Neural cell (in vitro differentiated cells): ENCODE data around the gene ACTBL2. TPM values are rescaled to one million over a fixed set of nuclear protein-coding genes. Genes with fewer than 3 reads are reported as not detected.

Source experiments
- H2AFZ ChIP-seq: fragments of 200-600, 300-800 bp; sonication (generic), shearing (Covaris generic); 2 replicates; pipeline ENCODE4 v1.6.0; 2014; ENCODE audit warnings: low read depth, mild to moderate bottlenecking, antibody characterized with exemption, low read length, moderate library complexity
- H3F3A ChIP-seq: fragments of 200-600 bp; shearing (Covaris generic); 2 replicates; pipeline ENCODE4 v1.6.1; 2016; ENCODE audit warnings: mild to moderate bottlenecking, moderate library complexity, mixed read lengths, antibody characterized with exemption, low read length; ENCODE audit not compliant: insufficient read depth, poor library complexity, severe bottlenecking
- H3K27ac ChIP-seq: fragments of 200-600, 300-800 bp; sonication (generic), shearing (Covaris generic); 2 replicates; pipeline ENCODE4 v1.5.1; 2014; ENCODE audit warnings: mild to moderate bottlenecking, low read length, moderate library complexity
- H3K27me3 ChIP-seq: fragments of 300-800, 200-600 bp; sonication (generic), shearing (Covaris generic); 2 replicates; pipeline ENCODE4 v1.6.0; 2014; ENCODE audit warnings: mild to moderate bottlenecking, low read depth, low read length, moderate library complexity; ENCODE audit not compliant: insufficient read depth
- H3K36me3 ChIP-seq: fragments of 300-800, 200-600 bp; sonication (generic), shearing (Covaris generic); 2 replicates; pipeline ENCODE4 v1.5.1; 2014; ENCODE audit warnings: mild to moderate bottlenecking, antibody characterized with exemption, low read length, moderate library complexity; ENCODE audit not compliant: insufficient read depth
- H3K4me2 ChIP-seq: fragments of 300-800, 200-600 bp; sonication (generic), shearing (Covaris generic); 2 replicates; pipeline ENCODE4 v1.6.0; 2014; ENCODE audit warnings: mild to moderate bottlenecking, low read length
- H3K4me3 ChIP-seq: fragments of 300-800, 200-600 bp; sonication (generic), shearing (Covaris generic); 2 replicates; pipeline ENCODE4 v1.5.1; 2014; ENCODE audit warnings: mild to moderate bottlenecking, low read length, moderate library complexity
- H3K79me2 ChIP-seq: fragments of 200-600 bp; shearing (Covaris generic); replicated peaks from 2 replicates; pipeline ENCODE4 v1.6.0; 2014; ENCODE audit warnings: mild to moderate bottlenecking, low read length, moderate library complexity; ENCODE audit not compliant: insufficient read depth
- H3K9ac ChIP-seq: fragments of 300-800, 200-600 bp; sonication (generic), shearing (Covaris generic); 2 replicates; pipeline ENCODE4 v1.6.1; 2016; ENCODE audit warnings: mild to moderate bottlenecking, low read length, mixed read lengths
- H3K9me2 ChIP-seq: fragments of 200-600 bp; shearing (Covaris generic); 2 replicates; pipeline ENCODE4 v1.6.1; 2016; ENCODE audit warnings: mild to moderate bottlenecking, low read length, mixed read lengths; ENCODE audit not compliant: insufficient read depth
- H3K9me3 ChIP-seq: fragments of 200-600, 300-800 bp; sonication (generic), shearing (Covaris generic); 2 replicates; pipeline ENCODE4 v1.6.1; 2016; ENCODE audit warnings: mild to moderate bottlenecking, mixed run types, low read length, moderate library complexity, mixed read lengths
- H4K20me1 ChIP-seq: fragments of 200-600 bp; shearing (Covaris generic); 2 replicates; pipeline ENCODE4 v1.6.1; 2016; ENCODE audit warnings: mild to moderate bottlenecking, mixed run types; ENCODE audit not compliant: insufficient read depth
- EP300 ChIP-seq: fragments of 450-650 bp; conservative IDR thresholded peaks from 2 replicates; pipeline ENCODE4 v1.6.1; 2014; ENCODE audit warnings: antibody characterized with exemption, mild to moderate bottlenecking, moderate library complexity; ENCODE audit not compliant: poor library complexity, severe bottlenecking
- EZH2 ChIP-seq: fragments of 200-600, 300-800 bp; shearing (Covaris generic), sonication (generic); IDR thresholded peaks from 2 replicates; pipeline ENCODE4 v1.6.1; 2014; ENCODE audit warnings: antibody characterized with exemption, low read length, borderline replicate concordance, mild to moderate bottlenecking; ENCODE audit not compliant: insufficient read depth, poor library complexity, severe bottlenecking
- MXI1 ChIP-seq: fragments of 450-650 bp; conservative IDR thresholded peaks from 2 replicates; pipeline ENCODE4 v1.6.1; 2014; ENCODE audit warnings: antibody characterized with exemption, mild to moderate bottlenecking; ENCODE audit not compliant: poor library complexity, severe bottlenecking
- POLR2AphosphoS5 ChIP-seq: IDR thresholded peaks from 2 replicates; pipeline ENCODE4 v1.6.1; 2012
- RAD21 ChIP-seq: fragments of 450-650 bp; conservative IDR thresholded peaks from 2 replicates; pipeline ENCODE4 v1.6.1; 2014; ENCODE audit warnings: antibody characterized with exemption, mild to moderate bottlenecking, moderate library complexity
- SMC3 ChIP-seq: fragments of 450-650 bp; conservative IDR thresholded peaks from 2 replicates; pipeline ENCODE4 v1.6.1; 2014; ENCODE audit warnings: antibody characterized with exemption, mild to moderate bottlenecking, moderate library complexity; ENCODE audit not compliant: poor library complexity
- TAF1 ChIP-seq: IDR thresholded peaks from 2 replicates; pipeline ENCODE4 v1.6.1; 2012; ENCODE audit warnings: low read depth
- polyA plus RNA-seq: library from polyadenylated mRNA; depleted of rRNA; stranded (reverse); fragments of >200 nt; gene quantifications from 2 replicates; pipeline ENCODE4 v1.2.3, GENCODE V29; 2014
- TF ChIP-seq, protein P1 (sequence below): fragments of 450-650 bp; IDR thresholded peaks from 2 replicates; pipeline ENCODE4 v1.5.1; 2014; ENCODE audit warnings: antibody characterized with exemption, mild to moderate bottlenecking, moderate library complexity; ENCODE audit not compliant: poor library complexity, severe bottlenecking
- TF ChIP-seq, protein P2 (sequence below): IDR thresholded peaks from 2 replicates; pipeline ENCODE4 v1.6.1; 2012; ENCODE audit warnings: borderline replicate concordance

The ACTBL2 gene
- polyA plus RNA-seq, 1 donor from 2014 or later, result not detected

- Histone ChIP-seq H4K20me1 (no peaks in the 10 kb centered on the region), H3K36me3 (no peaks in the 10 kb centered on the region), H3K79me2 (no peaks in the 10 kb centered on the region), H3K9ac (no peak overlapping the region), H3K27ac (no peak overlapping the region), H3K4me3 (no peak overlapping the region), H3K9me3 (peaks cover 4% of the 10 kb centered on the region), H2AFZ (no peak overlapping the region), H3K9me2 (no peaks in the 10 kb centered on the region), H3F3A (no peaks in the 10 kb centered on the region), H3K4me2 (no peak overlapping the region), H3K27me3 (no peaks in the 10 kb centered on the region)
- no peak for TF ChIP-seq POLR2AphosphoS5
- TF ChIP-seq, protein P1, sequence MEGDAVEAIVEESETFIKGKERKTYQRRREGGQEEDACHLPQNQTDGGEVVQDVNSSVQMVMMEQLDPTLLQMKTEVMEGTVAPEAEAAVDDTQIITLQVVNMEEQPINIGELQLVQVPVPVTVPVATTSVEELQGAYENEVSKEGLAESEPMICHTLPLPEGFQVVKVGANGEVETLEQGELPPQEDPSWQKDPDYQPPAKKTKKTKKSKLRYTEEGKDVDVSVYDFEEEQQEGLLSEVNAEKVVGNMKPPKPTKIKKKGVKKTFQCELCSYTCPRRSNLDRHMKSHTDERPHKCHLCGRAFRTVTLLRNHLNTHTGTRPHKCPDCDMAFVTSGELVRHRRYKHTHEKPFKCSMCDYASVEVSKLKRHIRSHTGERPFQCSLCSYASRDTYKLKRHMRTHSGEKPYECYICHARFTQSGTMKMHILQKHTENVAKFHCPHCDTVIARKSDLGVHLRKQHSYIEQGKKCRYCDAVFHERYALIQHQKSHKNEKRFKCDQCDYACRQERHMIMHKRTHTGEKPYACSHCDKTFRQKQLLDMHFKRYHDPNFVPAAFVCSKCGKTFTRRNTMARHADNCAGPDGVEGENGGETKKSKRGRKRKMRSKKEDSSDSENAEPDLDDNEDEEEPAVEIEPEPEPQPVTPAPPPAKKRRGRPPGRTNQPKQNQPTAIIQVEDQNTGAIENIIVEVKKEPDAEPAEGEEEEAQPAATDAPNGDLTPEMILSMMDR, result no peak
- no peak for TF ChIP-seq EP300
- TF ChIP-seq SMC3, result no peak
- no peak for TF ChIP-seq MXI1
- no peak for TF ChIP-seq TAF1
Measured at GRCh38 chr5:57478826-57479225, 3.8 kb downstream of the ACTBL2 start.

DNA sequence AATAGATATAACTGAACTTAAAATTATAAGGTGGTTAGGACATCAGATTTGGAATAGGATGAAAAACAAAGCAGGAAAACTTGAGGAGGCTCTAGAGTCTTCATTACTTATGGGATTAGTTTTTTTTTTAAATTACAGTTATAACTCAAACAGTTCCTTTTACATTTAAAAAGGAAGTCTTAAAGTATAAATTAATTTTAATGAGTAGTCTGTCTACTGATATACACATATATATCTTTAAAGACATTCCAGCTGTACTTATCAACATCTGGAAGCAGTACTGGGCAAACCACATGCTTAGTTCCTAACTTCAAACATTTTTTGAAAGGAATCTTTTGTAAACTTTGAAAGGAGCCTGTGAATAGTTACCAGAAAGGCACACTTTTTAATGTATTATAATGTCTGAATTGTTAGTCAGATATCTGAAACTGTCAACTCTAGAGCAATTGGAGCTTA is 6.0 kb downstream of the ACTBL2 start:
- Histone ChIP-seq H3K36me3 (no peaks in the 10 kb centered on the region), H3F3A (no peaks in the 10 kb centered on the region), H3K79me2 (no peaks in the 10 kb centered on the region), H3K27me3 (no peaks in the 10 kb centered on the region), H3K9me2 (no peaks in the 10 kb centered on the region), H2AFZ (no peak overlapping the region), H3K9me3 (no peaks in the 10 kb centered on the region), H3K4me3 (no peak overlapping the region), H3K27ac (no peak overlapping the region), H3K4me2 (no peak overlapping the region), H3K9ac (no peak overlapping the region), H4K20me1 (no peaks in the 10 kb centered on the region)
- TF ChIP-seq MXI1 (no peak), TAF1 (no peak), EP300 (no peak), EZH2 (no peak), SMC3 (no peak), RAD21 (no peak), POLR2AphosphoS5 (no peak)
- TF ChIP-seq, protein P1, result no peak
- TF ChIP-seq, protein P2, sequence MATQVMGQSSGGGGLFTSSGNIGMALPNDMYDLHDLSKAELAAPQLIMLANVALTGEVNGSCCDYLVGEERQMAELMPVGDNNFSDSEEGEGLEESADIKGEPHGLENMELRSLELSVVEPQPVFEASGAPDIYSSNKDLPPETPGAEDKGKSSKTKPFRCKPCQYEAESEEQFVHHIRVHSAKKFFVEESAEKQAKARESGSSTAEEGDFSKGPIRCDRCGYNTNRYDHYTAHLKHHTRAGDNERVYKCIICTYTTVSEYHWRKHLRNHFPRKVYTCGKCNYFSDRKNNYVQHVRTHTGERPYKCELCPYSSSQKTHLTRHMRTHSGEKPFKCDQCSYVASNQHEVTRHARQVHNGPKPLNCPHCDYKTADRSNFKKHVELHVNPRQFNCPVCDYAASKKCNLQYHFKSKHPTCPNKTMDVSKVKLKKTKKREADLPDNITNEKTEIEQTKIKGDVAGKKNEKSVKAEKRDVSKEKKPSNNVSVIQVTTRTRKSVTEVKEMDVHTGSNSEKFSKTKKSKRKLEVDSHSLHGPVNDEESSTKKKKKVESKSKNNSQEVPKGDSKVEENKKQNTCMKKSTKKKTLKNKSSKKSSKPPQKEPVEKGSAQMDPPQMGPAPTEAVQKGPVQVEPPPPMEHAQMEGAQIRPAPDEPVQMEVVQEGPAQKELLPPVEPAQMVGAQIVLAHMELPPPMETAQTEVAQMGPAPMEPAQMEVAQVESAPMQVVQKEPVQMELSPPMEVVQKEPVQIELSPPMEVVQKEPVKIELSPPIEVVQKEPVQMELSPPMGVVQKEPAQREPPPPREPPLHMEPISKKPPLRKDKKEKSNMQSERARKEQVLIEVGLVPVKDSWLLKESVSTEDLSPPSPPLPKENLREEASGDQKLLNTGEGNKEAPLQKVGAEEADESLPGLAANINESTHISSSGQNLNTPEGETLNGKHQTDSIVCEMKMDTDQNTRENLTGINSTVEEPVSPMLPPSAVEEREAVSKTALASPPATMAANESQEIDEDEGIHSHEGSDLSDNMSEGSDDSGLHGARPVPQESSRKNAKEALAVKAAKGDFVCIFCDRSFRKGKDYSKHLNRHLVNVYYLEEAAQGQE, result no peak
